ENCODE results near the gene KRTAP25-1. TPM values are rescaled to one million over a fixed set of nuclear protein-coding genes. Genes with fewer than 3 reads are reported as not detected.

Gene KRTAP25-1
- total RNA-seq, 4 donors from 2014 or later: not detected

- H3K4me3 ChIP-seq: no peak overlapping the region
- ATAC-seq: no peak
- TF ChIP-seq CTCF (IDR thresholded peaks at IDR 0.05) (no peak), POLR2A (IDR thresholded peaks at IDR 0.05) (no peak), EP300 (IDR thresholded peaks at IDR 0.05) (no peak), POLR2AphosphoS5 (IDR thresholded peaks at IDR 0.05) (no peak)
Measured at GRCh38 chr21:30255679-30256078, 33.6 kb downstream of the KRTAP25-1 start.

GRCh38 chr21:30251781-30252180 is 37.5 kb downstream of the KRTAP25-1 start:
- TF ChIP-seq POLR2A (IDR thresholded peaks at IDR 0.05) (no peak), EP300 (IDR thresholded peaks at IDR 0.05) (no peak), POLR2AphosphoS5 (IDR thresholded peaks at IDR 0.05) (no peak), CTCF (IDR thresholded peaks at IDR 0.05) (no peak)
- H3K4me3 ChIP-seq: no peak overlapping the region
- 71 to 100% methylated on average over 1 of the region's 1 CpG for WGBS, 2 donors (ENCODE audit: low coverage in 1 of 2)

More at GRCh38 chr21:30255679-30256078, 33.6 kb downstream of the KRTAP25-1 start:
- Histone ChIP-seq H3K27me3 (no peaks in the 10 kb centered on the region), H3K36me3 (no peaks in the 10 kb centered on the region), H3K4me1 (no peaks in the 10 kb centered on the region), H3K27ac (no peak overlapping the region), H3K9me3 (no peaks in the 10 kb centered on the region)
- 33 to 100% methylated on average over 1 of the region's 1 CpG for WGBS, 2 donors (ENCODE audit: low coverage in 1 of 2)

GRCh38 chr21:30249936-30250335 is 39.4 kb downstream of the KRTAP25-1 start:
- WGBS, 2 donors (ENCODE audit: low coverage in 1 of 2): 55 to 84% methylated on average over 3 of the region's 3 CpGs

More at GRCh38 chr21:30251781-30252180, 37.5 kb downstream of the KRTAP25-1 start:
- Histone ChIP-seq H3K4me1 (no peaks in the 10 kb centered on the region), H3K36me3 (no peaks in the 10 kb centered on the region), H3K9me3 (no peaks in the 10 kb centered on the region), H3K27ac (no peak overlapping the region), H3K27me3 (no peaks in the 10 kb centered on the region)
- ATAC-seq: no peak

GRCh38 chr21:30248844-30249243 is 40.5 kb downstream of the KRTAP25-1 start:
- Histone ChIP-seq H3K9me3 (no peaks in the 10 kb centered on the region), H3K27me3 (no peaks in the 10 kb centered on the region), H3K27ac (no peak overlapping the region), H3K4me3 (no peak overlapping the region), H3K4me1 (no peaks in the 10 kb centered on the region), H3K36me3 (no peaks in the 10 kb centered on the region)
- WGBS, 2 donors (ENCODE audit: low coverage in 1 of 2): 64 to 100% methylated on average over 2 to 9 of the region's 9 CpGs
- no peak for ATAC-seq
- TF ChIP-seq EP300 (IDR thresholded peaks at IDR 0.05) (no peak), POLR2AphosphoS5 (IDR thresholded peaks at IDR 0.05) (no peak), CTCF (IDR thresholded peaks at IDR 0.05) (no peak), POLR2A (IDR thresholded peaks at IDR 0.05) (no peak)

More at GRCh38 chr21:30249936-30250335, 39.4 kb downstream of the KRTAP25-1 start:
- H3K9me3 ChIP-seq: no peaks in the 10 kb centered on the region
- no peak overlapping the region for H3K4me3 ChIP-seq
- TF ChIP-seq CTCF (IDR thresholded peaks at IDR 0.05) (no peak), POLR2A (IDR thresholded peaks at IDR 0.05) (no peak), EP300 (IDR thresholded peaks at IDR 0.05) (no peak), POLR2AphosphoS5 (IDR thresholded peaks at IDR 0.05) (no peak)
- no peaks in the 10 kb centered on the region for H3K4me1 ChIP-seq
- no peaks in the 10 kb centered on the region for H3K27me3 ChIP-seq
- ATAC-seq: no peak
- no peak overlapping the region for H3K27ac ChIP-seq
- no peaks in the 10 kb centered on the region for H3K36me3 ChIP-seq

GRCh38 chr21:30245061-30245460 is 44.3 kb downstream of the KRTAP25-1 start:
- ATAC-seq: no peak
- no peaks in the 10 kb centered on the region for H3K36me3 ChIP-seq
- H3K4me3 ChIP-seq: no peak overlapping the region

More at GRCh38 chr21:30245061-30245460, 44.3 kb downstream of the KRTAP25-1 start:
- Histone ChIP-seq H3K27ac (no peak overlapping the region), H3K4me1 (no peaks in the 10 kb centered on the region), H3K9me3 (no peaks in the 10 kb centered on the region), H3K27me3 (no peaks in the 10 kb centered on the region)
- TF ChIP-seq POLR2A (IDR thresholded peaks at IDR 0.05) (no peak), EP300 (IDR thresholded peaks at IDR 0.05) (no peak), CTCF (IDR thresholded peaks at IDR 0.05) (no peak), POLR2AphosphoS5 (IDR thresholded peaks at IDR 0.05) (no peak)

Measured in gastroesophageal sphincter (tissue), 4 donors.